ENCODE data around the gene SNAPC5. TPM values are rescaled to one million over a fixed set of nuclear protein-coding genes. Genes with fewer than 3 reads are reported as not detected.

SNAPC5 gene
- total RNA-seq, 4 donors from 2014 or later = 17.1 to 45.6 (median 24.6) TPM

DNA sequence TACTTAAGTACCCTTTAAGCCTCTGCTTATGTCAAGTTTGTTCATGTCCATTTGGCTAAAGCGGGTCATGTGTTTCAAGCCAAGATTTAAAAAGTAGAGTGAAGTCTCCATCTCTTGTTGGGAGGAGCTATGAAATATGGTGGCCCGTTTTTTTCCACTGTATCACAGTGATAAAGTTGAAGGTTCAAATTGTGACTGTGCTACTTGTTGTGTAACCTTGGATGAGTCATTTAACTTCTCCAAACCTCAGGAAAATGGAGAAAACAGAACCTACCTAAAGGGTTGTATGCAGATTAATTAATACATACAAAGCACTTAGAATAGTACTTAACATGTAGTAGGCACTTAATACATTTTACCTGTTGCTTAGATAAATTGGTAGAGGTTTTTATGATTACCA is 43.4 kb downstream of the SNAPC5 start:
- H3K36me3 ChIP-seq = no peaks in the 10 kb centered on the region
- no peak overlapping the region for H3K27ac ChIP-seq
- no peak overlapping the region for H3K4me3 ChIP-seq
- no peaks in the 10 kb centered on the region for H3K27me3 ChIP-seq
- no peaks in the 10 kb centered on the region for H3K4me1 ChIP-seq
- no peak for DNase-seq
- intact Hi-C loops (cut with DNase I; ENCODE audit: low total_unique reads) = no loop called here
- no peaks in the 10 kb centered on the region for H3K9me3 ChIP-seq
- no peak for TF ChIP-seq POLR2A (IDR thresholded peaks at IDR 0.05)
- TF ChIP-seq, protein P1, sequence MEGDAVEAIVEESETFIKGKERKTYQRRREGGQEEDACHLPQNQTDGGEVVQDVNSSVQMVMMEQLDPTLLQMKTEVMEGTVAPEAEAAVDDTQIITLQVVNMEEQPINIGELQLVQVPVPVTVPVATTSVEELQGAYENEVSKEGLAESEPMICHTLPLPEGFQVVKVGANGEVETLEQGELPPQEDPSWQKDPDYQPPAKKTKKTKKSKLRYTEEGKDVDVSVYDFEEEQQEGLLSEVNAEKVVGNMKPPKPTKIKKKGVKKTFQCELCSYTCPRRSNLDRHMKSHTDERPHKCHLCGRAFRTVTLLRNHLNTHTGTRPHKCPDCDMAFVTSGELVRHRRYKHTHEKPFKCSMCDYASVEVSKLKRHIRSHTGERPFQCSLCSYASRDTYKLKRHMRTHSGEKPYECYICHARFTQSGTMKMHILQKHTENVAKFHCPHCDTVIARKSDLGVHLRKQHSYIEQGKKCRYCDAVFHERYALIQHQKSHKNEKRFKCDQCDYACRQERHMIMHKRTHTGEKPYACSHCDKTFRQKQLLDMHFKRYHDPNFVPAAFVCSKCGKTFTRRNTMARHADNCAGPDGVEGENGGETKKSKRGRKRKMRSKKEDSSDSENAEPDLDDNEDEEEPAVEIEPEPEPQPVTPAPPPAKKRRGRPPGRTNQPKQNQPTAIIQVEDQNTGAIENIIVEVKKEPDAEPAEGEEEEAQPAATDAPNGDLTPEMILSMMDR (IDR thresholded peaks at IDR 0.05) = no peak

DNA sequence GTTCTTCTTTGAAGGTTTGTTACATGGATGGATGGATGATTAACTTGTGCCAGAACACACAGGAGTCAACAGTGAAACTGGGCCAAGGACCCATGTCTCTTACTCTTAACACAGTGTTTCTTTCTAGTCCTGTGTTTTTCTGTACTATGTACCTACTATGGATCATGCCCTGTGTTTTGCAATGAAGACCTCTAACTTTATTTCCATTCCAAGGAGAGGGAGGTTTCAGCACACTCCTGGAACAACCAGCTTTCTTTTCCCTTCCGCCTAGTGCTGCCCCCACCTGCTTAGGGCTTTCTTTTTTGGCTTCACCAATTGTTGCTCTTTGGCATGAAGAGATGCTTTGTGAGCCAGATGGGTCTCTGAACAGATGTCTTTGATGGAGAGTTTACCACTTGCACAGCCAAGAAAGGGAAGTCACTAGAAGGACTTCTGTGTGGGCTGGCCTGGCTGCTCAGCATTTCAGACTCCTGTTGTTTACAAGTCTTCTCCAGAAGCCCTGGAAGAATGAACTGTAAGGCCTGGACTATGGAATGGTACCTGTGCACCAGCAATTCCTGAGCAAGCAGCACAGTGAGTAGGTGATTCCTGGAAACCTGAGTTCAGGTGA is 44.5 kb downstream of the SNAPC5 start:
- Histone ChIP-seq H3K4me3 (no peak overlapping the region), H3K27ac (no peak overlapping the region), H3K4me1 (no peaks in the 10 kb centered on the region), H3K27me3 (no peaks in the 10 kb centered on the region), H3K36me3 (no peaks in the 10 kb centered on the region), H3K9me3 (no peaks in the 10 kb centered on the region)
- no peak for DNase-seq
- TF ChIP-seq, protein P1 (IDR thresholded peaks at IDR 0.05) = no peak
- TF ChIP-seq POLR2A (IDR thresholded peaks at IDR 0.05) = no peak
- intact Hi-C loops (cut with DNase I; ENCODE audit: low total_unique reads) = no loop called here

DNA sequence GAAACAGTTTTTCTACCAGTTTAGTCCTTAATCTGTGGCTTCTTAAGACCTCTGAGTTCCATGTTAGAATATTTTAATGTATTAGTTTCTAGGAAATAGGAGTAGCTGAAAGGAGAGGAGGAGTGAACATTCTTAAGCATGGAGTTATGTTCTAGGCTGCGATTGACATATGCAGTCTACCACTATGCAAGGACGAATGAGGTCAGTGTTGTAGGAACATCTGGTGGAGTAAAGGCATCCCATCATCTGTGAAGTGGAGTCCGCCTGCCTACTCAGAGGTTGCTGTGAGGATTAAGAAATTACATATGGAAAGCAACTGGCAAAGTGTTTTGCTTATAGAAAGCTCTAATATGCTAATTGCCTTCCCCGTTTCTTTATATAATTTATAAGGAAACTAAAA is 45.1 kb downstream of the SNAPC5 start:
- intact Hi-C loops (cut with DNase I; ENCODE audit: low total_unique reads) = no loop called here
- Histone ChIP-seq H3K9me3 (no peaks in the 10 kb centered on the region), H3K27ac (no peak overlapping the region), H3K27me3 (no peaks in the 10 kb centered on the region), H3K4me3 (no peak overlapping the region), H3K4me1 (no peaks in the 10 kb centered on the region), H3K36me3 (no peaks in the 10 kb centered on the region)
- TF ChIP-seq, protein P1 (IDR thresholded peaks at IDR 0.05) = no peak
- no peak for TF ChIP-seq POLR2A (IDR thresholded peaks at IDR 0.05)
- DNase-seq = no peak

Small RNA genes lying within 50 kb of the gene (microRNA-seq; reads per million reads assigned to microRNA genes)
- not detected for gene MIR4512 (ENCODE audit: borderline microRNAs expressed, borderline replicate concordance)

Small RNA genes lying within 50 kb of the gene (small RNA-seq; reads per million reads assigned to genes)
- gene MIR4512 (not detected), gene RF01159 (not detected), gene SNORD16 (not detected), gene SNORD18A (not detected), gene SNORD18B (not detected), gene SNORD18C (not detected)

Other genes with a start within 250 kb of the SNAPC5 start
- under 1 TPM in 1 of 4 donors, not detected in 3; 0.76 TPM for gene MEGF11, start 244.0 kb downstream of the SNAPC5 start, total RNA-seq
- gene DIS3L, start 204.2 kb downstream of the SNAPC5 start, total RNA-seq = 10 to 100 TPM; 15.1 to 68.7 (median 32.0) TPM
- 10 to 100 TPM in 2 of 4 donors, 1 to 10 TPM in 1, under 1 TPM in 1; 0.77 to 15.0 (median 8.7) TPM for gene TIPIN, start 141.1 kb downstream of the SNAPC5 start, total RNA-seq
- gene MAP2K1, start 110.8 kb downstream of the SNAPC5 start, total RNA-seq = 10 to 100 TPM; 13.2 to 46.4 (median 33.5) TPM
- gene RPL4, start 7.1 kb upstream of the SNAPC5 start, total RNA-seq = 1,000 to 10,000 TPM; 2,301 to 6,298 (median 4,986) TPM
- 10 to 100 TPM in 1 of 4 donors, 1 to 10 TPM in 3; 2.4 to 26.1 (median 7.0) TPM for gene ZWILCH, start 7.6 kb upstream of the SNAPC5 start, total RNA-seq
- not detected for gene LCTL, start 68.2 kb upstream of the SNAPC5 start, total RNA-seq
- gene SMAD6, start 204.5 kb upstream of the SNAPC5 start, total RNA-seq = 10 to 100 TPM in 3 of 4 donors, 1 to 10 TPM in 1; 9.4 to 30.1 (median 19.1) TPM